ENCODE measurements around the gene ATP8B3.

ATP8B3 gene

GRCh38 chr19:1736280-1736679, 75.8 kb downstream of the ATP8B3 start:
- DNase-seq, result no peak

- DNase-seq, result no peak
These were observed 77.6 kb downstream of the ATP8B3 start for GRCh38 chr19:1734321-1734966.

Data from NCI-H524 (cell line).